ENCODE data around the gene POLD2.
"Not testable (repeated sequence)": the region's sequence is repeated elsewhere in the genome, so short reads cannot be mapped to it uniquely, and the experiment has no call there.

The POLD2 gene

GRCh38 chr7:44134943-44135628 lies 11.7 kb upstream of the POLD2 start:
- no peaks in the 10 kb centered on the region for H3K36me3 ChIP-seq (ENCODE audit: insufficient read depth, low read length)
- H3K9ac ChIP-seq (ENCODE audit: low read depth, low read length): no peak overlapping the region
- H3K9me3 ChIP-seq (ENCODE audit: control insufficient read depth, insufficient read depth, low read length): no peaks in the 10 kb centered on the region
- H3K4me1 ChIP-seq (ENCODE audit: insufficient read depth, low read length): 0 out of 2 replicates have a peak, but pooled peaks cover 5% of the 10 kb centered on the region

GRCh38 chr7:44133295-44133694 lies 9.9 kb upstream of the POLD2 start:
- Histone ChIP-seq H3K36me3 (ENCODE audit: insufficient read depth, low read length) (no peaks in the 10 kb centered on the region), H3K9me3 (ENCODE audit: control insufficient read depth, insufficient read depth, low read length) (no peaks in the 10 kb centered on the region), H3K4me1 (ENCODE audit: insufficient read depth, low read length) (0 out of 2 replicates have a peak, but pooled peaks cover 5% of the 10 kb centered on the region)

GRCh38 chr7:44132039-44132438 lies 8.7 kb upstream of the POLD2 start:
- no peak overlapping the region for H3K9ac ChIP-seq (ENCODE audit: low read depth, low read length)
- H3K36me3 ChIP-seq (ENCODE audit: insufficient read depth, low read length): no peaks in the 10 kb centered on the region
- H3K9me3 ChIP-seq (ENCODE audit: control insufficient read depth, insufficient read depth, low read length): no peaks in the 10 kb centered on the region
- 0 out of 2 replicates have a peak, but pooled peaks cover 5% of the 10 kb centered on the region for H3K4me1 ChIP-seq (ENCODE audit: insufficient read depth, low read length)

More at GRCh38 chr7:44133295-44133694, 9.9 kb upstream of the POLD2 start:
- no peak overlapping the region for H3K9ac ChIP-seq (ENCODE audit: low read depth, low read length)

- Histone ChIP-seq H3K9me3 (ENCODE audit: control insufficient read depth, insufficient read depth, low read length) (no peaks in the 10 kb centered on the region), H3K9ac (ENCODE audit: low read depth, low read length) (no peak overlapping the region), H3K36me3 (ENCODE audit: insufficient read depth, low read length) (no peaks in the 10 kb centered on the region), H3K4me1 (ENCODE audit: insufficient read depth, low read length) (0 out of 2 replicates have a peak, but pooled peaks cover 5% of the 10 kb centered on the region)
Measured at GRCh38 chr7:44131173-44132029, 8.1 kb upstream of the POLD2 start.

GRCh38 chr7:44128721-44129582 lies 5.6 kb upstream of the POLD2 start:
- H3K36me3 ChIP-seq (ENCODE audit: insufficient read depth, low read length): no peaks in the 10 kb centered on the region
- no peak overlapping the region for H3K9ac ChIP-seq (ENCODE audit: low read depth, low read length)
- H3K4me1 ChIP-seq (ENCODE audit: insufficient read depth, low read length): 0 out of 2 replicates have a peak, but pooled peaks cover 5% of the 10 kb centered on the region
- H3K9me3 ChIP-seq (ENCODE audit: control insufficient read depth, insufficient read depth, low read length): no peaks in the 10 kb centered on the region

GRCh38 chr7:44127161-44127560 lies 3.8 kb upstream of the POLD2 start:
- no peaks in the 10 kb centered on the region for H3K4me1 ChIP-seq (ENCODE audit: insufficient read depth, low read length)
- no peaks in the 10 kb centered on the region for H3K36me3 ChIP-seq (ENCODE audit: insufficient read depth, low read length)
- H3K9me3 ChIP-seq (ENCODE audit: control insufficient read depth, insufficient read depth, low read length): no peaks in the 10 kb centered on the region
- no peak overlapping the region for H3K9ac ChIP-seq (ENCODE audit: low read depth, low read length)

- H3K36me3 ChIP-seq (ENCODE audit: insufficient read depth, low read length); H3K4me1 ChIP-seq (ENCODE audit: insufficient read depth, low read length); H3K9ac ChIP-seq (ENCODE audit: low read depth, low read length); H3K9me3 ChIP-seq (ENCODE audit: control insufficient read depth, insufficient read depth, low read length): not testable (repeated sequence)
Measured at GRCh38 chr7:44126574-44126973, 3.2 kb upstream of the POLD2 start.

GRCh38 chr7:44124822-44125202 lies 1.5 kb upstream of the POLD2 start:
- Histone ChIP-seq H3K36me3 (ENCODE audit: insufficient read depth, low read length) (peaks cover 8% of the 10 kb centered on the region; the same call in 1 of the 2 replicates), H3K4me1 (ENCODE audit: insufficient read depth, low read length) (no peaks in the 10 kb centered on the region), H3K9ac (ENCODE audit: low read depth, low read length) (no peak overlapping the region), H3K9me3 (ENCODE audit: control insufficient read depth, insufficient read depth, low read length) (no peaks in the 10 kb centered on the region)

GRCh38 chr7:44122529-44122928 lies 819 bp downstream of the POLD2 start:
- no peaks in the 10 kb centered on the region for H3K4me1 ChIP-seq (ENCODE audit: insufficient read depth, low read length)

GRCh38 chr7:44121761-44122420 lies 1.5 kb downstream of the POLD2 start:
- peaks cover 14% of the 10 kb centered on the region; the same call in 1 of the 2 replicates for H3K36me3 ChIP-seq (ENCODE audit: insufficient read depth, low read length)
- H3K9me3 ChIP-seq (ENCODE audit: control insufficient read depth, insufficient read depth, low read length): no peaks in the 10 kb centered on the region
- no peaks in the 10 kb centered on the region for H3K4me1 ChIP-seq (ENCODE audit: insufficient read depth, low read length)
- no peak overlapping the region for H3K9ac ChIP-seq (ENCODE audit: low read depth, low read length)

More at GRCh38 chr7:44122529-44122928, 819 bp downstream of the POLD2 start:
- Histone ChIP-seq H3K36me3 (ENCODE audit: insufficient read depth, low read length) (peaks cover 10% of the 10 kb centered on the region; the same call in 1 of the 2 replicates), H3K9ac (ENCODE audit: low read depth, low read length) (peak overlapping the region; percentile 85), H3K9me3 (ENCODE audit: control insufficient read depth, insufficient read depth, low read length) (no peaks in the 10 kb centered on the region)

- Histone ChIP-seq H3K9me3 (ENCODE audit: control insufficient read depth, insufficient read depth, low read length) (no peaks in the 10 kb centered on the region), H3K4me1 (ENCODE audit: insufficient read depth, low read length) (no peaks in the 10 kb centered on the region), H3K9ac (ENCODE audit: low read depth, low read length) (no peak overlapping the region), H3K36me3 (ENCODE audit: insufficient read depth, low read length) (peaks cover 14% of the 10 kb centered on the region; the same call in 1 of the 2 replicates)
Measured at GRCh38 chr7:44120395-44120794, 3.0 kb downstream of the POLD2 start.

GRCh38 chr7:44119829-44120380 lies 3.4 kb downstream of the POLD2 start:
- Histone ChIP-seq H3K4me1 (ENCODE audit: insufficient read depth, low read length) (no peaks in the 10 kb centered on the region), H3K9me3 (ENCODE audit: control insufficient read depth, insufficient read depth, low read length) (no peaks in the 10 kb centered on the region), H3K36me3 (ENCODE audit: insufficient read depth, low read length) (peaks cover 14% of the 10 kb centered on the region; the same call in 1 of the 2 replicates), H3K9ac (ENCODE audit: low read depth, low read length) (no peak overlapping the region)

- Histone ChIP-seq H3K9ac (ENCODE audit: low read depth, low read length) (no peak overlapping the region), H3K36me3 (ENCODE audit: insufficient read depth, low read length) (peaks cover 14% of the 10 kb centered on the region; the same call in 1 of the 2 replicates), H3K4me1 (ENCODE audit: insufficient read depth, low read length) (no peaks in the 10 kb centered on the region), H3K9me3 (ENCODE audit: control insufficient read depth, insufficient read depth, low read length) (no peaks in the 10 kb centered on the region)
Measured at GRCh38 chr7:44117801-44118429, 5.4 kb downstream of the POLD2 start.

Data from ES-I3 (cell line).